Small intestine (tissue), 7 donors: ENCODE measurements around the gene KPNB1. TPM values are rescaled to one million over a fixed set of nuclear protein-coding genes. Genes with fewer than 3 reads are reported as not detected.

Experiments
- DNase-seq, 2 donors: peaks; one replicate each; pipeline versions ENCODE4 v3.0.0 to v3.0.0-alpha.2; 2013
- FAIRE-seq: peaks from 2 replicates; lab custom pipeline; 2012; peaks lifted over from hg19 to GRCh38; lab: Jason Lieb, UNC
- H3K27ac ChIP-seq, 3 donors: one replicate each; pipeline ENCODE4 v1.5.1; 2013; ENCODE audit warnings: low read length in 2 of 3, mild to moderate bottlenecking in 2 of 3, control low read depth in 1 of 3, inconsistent platforms in 1 of 3, low read depth in 1 of 3, moderate library complexity in 1 of 3
- H3K27me3 ChIP-seq, 3 donors: one replicate each; pipeline ENCODE4 v1.6.1; 2013; ENCODE audit warnings: low read length in 3 of 3, inconsistent platforms in 1 of 3; ENCODE audit not compliant: control insufficient read depth in 3 of 3, insufficient read depth in 3 of 3
- H3K36me3 ChIP-seq, 3 donors: one replicate each; pipeline ENCODE4 v1.6.1; 2013; ENCODE audit warnings: low read length in 3 of 3, inconsistent platforms in 1 of 3, low read depth in 1 of 3, mild to moderate bottlenecking in 1 of 3, moderate library complexity in 1 of 3; ENCODE audit not compliant: control insufficient read depth in 3 of 3, insufficient read depth in 2 of 3
- H3K4me1 ChIP-seq, 3 donors: one replicate each; pipeline ENCODE4 v1.6.1; 2013; ENCODE audit warnings: low read length in 2 of 3, inconsistent platforms in 1 of 3, low read depth in 1 of 3, mild to moderate bottlenecking in 1 of 3, moderate library complexity in 1 of 3; ENCODE audit not compliant: control insufficient read depth in 3 of 3, insufficient read depth in 2 of 3
- H3K4me3 ChIP-seq, 3 donors: one replicate each; pipeline ENCODE4 v1.5.1; 2013; ENCODE audit warnings: low read length in 3 of 3, control low read depth in 1 of 3, inconsistent platforms in 1 of 3, low read depth in 1 of 3, mild to moderate bottlenecking in 1 of 3, moderate library complexity in 1 of 3
- H3K9me3 ChIP-seq, 2 donors: one replicate each; pipeline ENCODE4 v1.6.1; 2013; ENCODE audit warnings: low read depth in 1 of 2, low read length in 1 of 2; ENCODE audit not compliant: control insufficient read depth in 2 of 2, insufficient read depth in 1 of 2
- WGBS, 3 donors: extraction: QIAGEN DNeasy Blood & Tissue Kit; methylation state at CpG; one replicate each; pipeline ENCODE4 v1.1.7; 2013; 5-methylcytosine and 5-hydroxymethylcytosine counted together
- polyA plus RNA-seq, 4 donors: library from polyadenylated mRNA; stranded (reverse) in 3 of 4; unstranded in 1 of 4; fragments of 200-250 nt in 3 of 4; fragments of 120-200 nt in 1 of 4; gene quantifications; one replicate each; pipeline versions ENCODE4 v1.2.1 to v1.2.3, GENCODE V29; 2013
- donor health status: healthy with polysubstance abuse.
- donor health status: control.
- donor health status: control.
- donor health status: Bipolar disorder and iron deficiency.
- donor health status: healthy.

KPNB1 gene
- polyA plus RNA-seq, 4 donors = 25.9 to 160 (median 54.7) TPM

- Histone ChIP-seq H3K4me1 (peaks cover 2 to 13% (median 6%) of the 10 kb centered on the region in 3 donors), H3K27me3 (no peaks in the 10 kb centered on the region), H3K9me3 (no peaks in the 10 kb centered on the region), H3K4me3 (no peak overlapping the region), H3K27ac (no peak overlapping the region), H3K36me3 (peaks cover 17 to 43% (median 32%) of the 10 kb centered on the region in 3 donors)
- no peak for FAIRE-seq
- 35 to 45% (median 43%) methylated on average over 6 of the region's 6 CpGs for WGBS, 3 donors
- peak; percentile 19 to 49 for DNase-seq
These were observed 5.3 kb downstream of the KPNB1 start for GRCh38 chr17:47654991-47655390.

- DNase-seq = peak; percentile 33 to 42
- Histone ChIP-seq H3K27me3 (no peaks in the 10 kb centered on the region), H3K4me3 (no peak overlapping the region), H3K9me3 (no peaks in the 10 kb centered on the region), H3K27ac (peak overlapping the region in 2 of 3 donors; percentile 51 to 91), H3K4me1 (peaks cover 0 to under 1% (median 0%) of the 10 kb centered on the region in 3 donors), H3K36me3 (peaks cover 24 to 60% (median 36%) of the 10 kb centered on the region in 3 donors)
- FAIRE-seq = no peak
- WGBS, 3 donors = 17 to 21% (median 18%) methylated on average over 6 of the region's 6 CpGs
These were observed 10.4 kb downstream of the KPNB1 start for GRCh38 chr17:47660064-47660492.

GRCh38 chr17:47663912-47664623 lies 14.3 kb downstream of the KPNB1 start:
- Histone ChIP-seq H3K4me1 (no peaks in the 10 kb centered on the region), H3K27ac (peak overlapping the region in 1 of 3 donors; percentile 17), H3K27me3 (no peaks in the 10 kb centered on the region), H3K9me3 (no peaks in the 10 kb centered on the region), H3K4me3 (no peak overlapping the region), H3K36me3 (peaks cover 17 to 62% (median 24%) of the 10 kb centered on the region in 3 donors)
- 41 to 44% (median 41%) methylated on average over 6 of the region's 6 CpGs for WGBS, 3 donors
- DNase-seq = peak; percentile 56 to 75
- no peak for FAIRE-seq

DNA sequence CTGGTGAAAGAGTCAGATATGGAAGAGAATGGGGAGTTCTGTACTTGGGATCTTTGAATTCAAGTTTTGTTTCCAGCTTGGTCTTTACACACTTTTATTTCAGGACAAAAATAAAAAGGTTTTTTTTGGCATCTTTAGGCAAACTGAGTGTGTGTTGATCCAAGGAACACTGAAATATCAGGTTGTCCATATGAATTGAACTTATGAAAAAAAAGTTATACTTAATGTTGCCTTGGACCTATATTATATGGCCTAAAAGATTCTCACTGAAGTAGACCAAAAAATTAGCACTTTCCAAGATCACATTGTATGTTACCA lies 14.9 kb downstream of the KPNB1 start:
- FAIRE-seq = no peak

DNA sequence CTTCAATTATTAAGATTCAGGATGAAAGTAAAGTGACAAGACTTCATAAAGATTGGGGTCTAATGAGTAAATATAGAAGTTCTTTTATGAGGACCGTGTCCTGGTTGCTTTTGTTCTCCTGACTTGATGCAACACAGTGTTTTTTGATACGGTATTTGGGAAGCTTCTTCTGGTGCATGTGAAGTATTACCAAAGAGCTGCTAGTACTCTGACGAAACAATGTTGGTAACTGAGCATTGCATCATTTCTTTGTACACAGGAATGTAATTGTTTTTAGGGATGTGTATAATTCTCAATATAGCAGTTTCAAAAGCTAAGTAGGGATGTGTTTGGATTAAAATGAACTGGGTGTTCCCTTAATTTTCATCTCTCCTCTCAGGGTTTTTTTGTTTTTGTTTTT lies 15.9 kb downstream of the KPNB1 start:
- DNase-seq = no peak
- no peaks in the 10 kb centered on the region for H3K27me3 ChIP-seq
- no peak for FAIRE-seq
- 80 to 86% (median 81%) methylated on average over 3 of the region's 3 CpGs for WGBS, 3 donors
- no peak overlapping the region for H3K27ac ChIP-seq
- no peak overlapping the region for H3K4me3 ChIP-seq
- H3K36me3 ChIP-seq = peaks cover 26 to 66% (median 30%) of the 10 kb centered on the region in 3 donors
- no peaks in the 10 kb centered on the region for H3K4me1 ChIP-seq
- no peaks in the 10 kb centered on the region for H3K9me3 ChIP-seq

More for the DNA sequence above, 14.9 kb downstream of the KPNB1 start:
- Histone ChIP-seq H3K27me3 (no peaks in the 10 kb centered on the region), H3K27ac (no peak overlapping the region), H3K9me3 (no peaks in the 10 kb centered on the region), H3K4me3 (no peak overlapping the region), H3K36me3 (peaks cover 19 to 61% (median 27%) of the 10 kb centered on the region in 3 donors), H3K4me1 (no peaks in the 10 kb centered on the region)
- DNase-seq = no peak

DNA sequence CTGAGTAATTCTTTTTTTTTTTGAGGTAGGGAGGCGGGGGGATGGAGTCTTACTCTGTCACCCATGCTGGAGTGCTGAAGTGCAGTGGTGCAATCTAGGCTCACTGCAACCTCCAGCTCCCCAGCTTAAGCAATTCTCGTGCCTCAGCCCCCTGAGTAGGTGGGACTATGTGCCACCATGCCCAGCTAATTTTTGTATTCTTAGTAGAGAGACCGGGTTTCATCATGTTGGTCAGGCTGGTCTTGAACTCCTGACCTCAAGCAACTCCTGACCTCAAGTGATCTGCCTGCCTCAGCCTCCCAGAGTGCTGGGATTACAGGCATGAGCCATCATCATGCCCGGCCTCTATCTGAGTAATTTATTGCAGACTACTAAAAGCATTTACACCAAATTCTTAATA lies 19.4 kb downstream of the KPNB1 start:
- Histone ChIP-seq H3K27me3 (no peaks in the 10 kb centered on the region), H3K4me1 (no peaks in the 10 kb centered on the region), H3K9me3 (no peaks in the 10 kb centered on the region), H3K4me3 (no peak overlapping the region), H3K36me3 (peaks cover 32 to 56% (median 33%) of the 10 kb centered on the region in 3 donors), H3K27ac (no peak overlapping the region)
- no peak for DNase-seq
- 87 to 91% (median 90%) methylated on average over 4 of the region's 4 CpGs for WGBS, 3 donors
- FAIRE-seq = no peak

- WGBS, 3 donors = 21 to 28% (median 25%) methylated on average over 1 of the region's 1 CpG
- no peaks in the 10 kb centered on the region for H3K27me3 ChIP-seq
- H3K27ac ChIP-seq = peak overlapping the region in 1 of 3 donors; percentile 49
- no peak overlapping the region for H3K4me3 ChIP-seq
- FAIRE-seq (no peak), DNase-seq (no peak)
- no peaks in the 10 kb centered on the region for H3K9me3 ChIP-seq
- no peaks in the 10 kb centered on the region for H3K4me1 ChIP-seq
- peaks cover 31 to 59% (median 40%) of the 10 kb centered on the region in 3 donors for H3K36me3 ChIP-seq
These were observed 20.3 kb downstream of the KPNB1 start for GRCh38 chr17:47670064-47670463.

- no peak overlapping the region for H3K27ac ChIP-seq
- no peaks in the 10 kb centered on the region for H3K4me1 ChIP-seq
- 85 to 88% (median 86%) methylated on average over 4 of the region's 4 CpGs for WGBS, 3 donors
- H3K4me3 ChIP-seq = no peak overlapping the region
- FAIRE-seq = no peak
- H3K36me3 ChIP-seq = peaks cover 49 to 55% (median 51%) of the 10 kb centered on the region in 3 donors
- no peaks in the 10 kb centered on the region for H3K27me3 ChIP-seq
- no peak for DNase-seq
- no peaks in the 10 kb centered on the region for H3K9me3 ChIP-seq
These were observed 24.8 kb downstream of the KPNB1 start for GRCh38 chr17:47674499-47674898.
